ENCODE data around the gene SLC25A20. TPM values are rescaled to one million over a fixed set of nuclear protein-coding genes. Genes with fewer than 3 reads are reported as not detected.

SLC25A20 gene
- total RNA-seq, 1 donor from 2014 or later = 94.1 TPM

DNA sequence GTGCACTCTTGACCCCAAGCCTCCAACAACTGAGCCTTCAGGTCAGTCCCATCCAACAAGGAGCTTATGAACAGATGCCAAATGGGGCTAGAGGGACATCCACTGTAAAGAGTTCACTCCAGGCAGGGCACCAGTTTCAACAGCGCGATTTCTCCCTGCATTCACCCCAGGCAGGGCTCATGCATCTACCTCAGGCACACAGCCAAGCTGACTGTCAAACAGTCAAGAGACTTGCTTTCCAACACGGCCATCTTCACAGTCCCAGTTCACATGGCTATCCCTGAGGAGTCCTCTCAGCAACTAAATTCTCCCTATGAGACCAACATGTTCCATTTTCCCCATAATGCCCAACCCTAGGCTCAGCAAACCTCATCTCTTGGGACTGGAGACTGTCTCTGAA is 17.7 kb downstream of the SLC25A20 start:
- Histone ChIP-seq H3K4me3 (no peak overlapping the region), H3K27me3 (ENCODE audit: low read depth) (no peaks in the 10 kb centered on the region), H3K27ac (replicated peaks) (peak overlapping the region; percentile 64), H3K4me1 (peaks cover 23% of the 10 kb centered on the region), H3K9me3 (replicated peaks) (no peaks in the 10 kb centered on the region), H3K36me3 (peaks cover 81% of the 10 kb centered on the region)
- TF ChIP-seq, protein P1, sequence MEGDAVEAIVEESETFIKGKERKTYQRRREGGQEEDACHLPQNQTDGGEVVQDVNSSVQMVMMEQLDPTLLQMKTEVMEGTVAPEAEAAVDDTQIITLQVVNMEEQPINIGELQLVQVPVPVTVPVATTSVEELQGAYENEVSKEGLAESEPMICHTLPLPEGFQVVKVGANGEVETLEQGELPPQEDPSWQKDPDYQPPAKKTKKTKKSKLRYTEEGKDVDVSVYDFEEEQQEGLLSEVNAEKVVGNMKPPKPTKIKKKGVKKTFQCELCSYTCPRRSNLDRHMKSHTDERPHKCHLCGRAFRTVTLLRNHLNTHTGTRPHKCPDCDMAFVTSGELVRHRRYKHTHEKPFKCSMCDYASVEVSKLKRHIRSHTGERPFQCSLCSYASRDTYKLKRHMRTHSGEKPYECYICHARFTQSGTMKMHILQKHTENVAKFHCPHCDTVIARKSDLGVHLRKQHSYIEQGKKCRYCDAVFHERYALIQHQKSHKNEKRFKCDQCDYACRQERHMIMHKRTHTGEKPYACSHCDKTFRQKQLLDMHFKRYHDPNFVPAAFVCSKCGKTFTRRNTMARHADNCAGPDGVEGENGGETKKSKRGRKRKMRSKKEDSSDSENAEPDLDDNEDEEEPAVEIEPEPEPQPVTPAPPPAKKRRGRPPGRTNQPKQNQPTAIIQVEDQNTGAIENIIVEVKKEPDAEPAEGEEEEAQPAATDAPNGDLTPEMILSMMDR (IDR thresholded peaks at IDR 0.05; ENCODE audit: borderline replicate concordance) = no peak
- intact Hi-C loops (cut with micrococcal nuclease) = no loop called here
- DNase-seq = peak; percentile 16

DNA sequence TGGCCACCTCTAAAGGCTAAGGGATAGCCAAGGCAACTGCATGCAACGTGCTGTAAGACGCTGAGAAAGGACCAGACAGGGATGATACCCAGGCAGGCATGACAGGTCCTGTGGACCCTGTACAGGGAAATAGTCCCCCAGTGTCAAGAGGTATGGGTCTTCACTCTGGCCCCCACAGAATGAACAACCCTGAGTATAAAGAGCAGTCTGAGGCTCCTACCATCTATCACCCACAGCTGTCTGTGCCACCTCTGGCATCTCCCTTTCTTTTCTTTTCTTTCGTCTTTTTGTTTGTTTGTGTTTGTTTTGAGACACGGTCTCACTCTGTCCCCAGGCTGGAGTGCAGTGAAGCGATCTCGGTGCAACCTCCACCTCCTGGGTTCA is 18.7 kb downstream of the SLC25A20 start:
- intact Hi-C loops (cut with micrococcal nuclease) = no loop called here

DNA sequence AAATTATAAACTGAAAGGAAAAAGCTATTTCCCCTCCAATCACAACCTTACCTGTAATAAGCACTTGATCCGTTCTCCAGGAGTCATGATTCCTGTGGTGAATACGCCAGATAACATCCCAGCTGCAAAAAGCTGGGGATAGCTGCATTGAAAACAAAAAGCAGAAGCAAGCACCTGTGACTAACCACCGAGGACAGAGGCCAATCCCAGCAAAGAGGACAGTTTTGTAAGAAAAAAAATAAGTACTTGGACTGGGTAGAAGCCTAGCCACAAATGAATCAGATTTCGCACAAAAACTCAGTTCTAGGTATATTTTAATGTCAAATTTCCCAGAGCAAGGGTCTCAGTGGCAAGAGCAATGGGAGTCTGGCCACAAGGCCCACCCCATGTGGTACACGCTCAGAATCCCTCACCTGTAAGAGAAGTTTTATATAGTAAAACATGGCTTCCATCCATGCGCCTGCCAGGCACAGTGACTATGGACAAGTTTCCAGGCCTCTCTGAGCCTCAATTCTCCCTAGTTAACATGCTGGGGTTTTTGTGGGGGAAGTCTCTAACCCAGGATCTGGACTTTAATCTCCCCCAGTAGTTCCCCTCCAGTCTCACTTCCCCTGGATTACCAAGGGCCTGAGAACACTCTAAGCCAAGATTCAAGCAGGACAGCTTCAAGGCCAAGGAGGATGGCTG is 19.2 kb downstream of the SLC25A20 start:
- intact Hi-C loops (cut with micrococcal nuclease) = no loop called here
- TF ChIP-seq, protein P1 (IDR thresholded peaks at IDR 0.05; ENCODE audit: borderline replicate concordance) = no peak
- H3K36me3 ChIP-seq = peaks cover 81% of the 10 kb centered on the region

More for the DNA sequence above, 18.7 kb downstream of the SLC25A20 start:
- DNase-seq = no peak
- no peak overlapping the region for H3K27ac ChIP-seq (replicated peaks)
- no peaks in the 10 kb centered on the region for H3K27me3 ChIP-seq (ENCODE audit: low read depth)
- H3K4me3 ChIP-seq = no peak overlapping the region
- H3K36me3 ChIP-seq = peaks cover 80% of the 10 kb centered on the region
- H3K9me3 ChIP-seq (replicated peaks) = no peaks in the 10 kb centered on the region
- TF ChIP-seq, protein P1 (IDR thresholded peaks at IDR 0.05; ENCODE audit: borderline replicate concordance) = no peak
- H3K4me1 ChIP-seq = peaks cover 23% of the 10 kb centered on the region

DNA sequence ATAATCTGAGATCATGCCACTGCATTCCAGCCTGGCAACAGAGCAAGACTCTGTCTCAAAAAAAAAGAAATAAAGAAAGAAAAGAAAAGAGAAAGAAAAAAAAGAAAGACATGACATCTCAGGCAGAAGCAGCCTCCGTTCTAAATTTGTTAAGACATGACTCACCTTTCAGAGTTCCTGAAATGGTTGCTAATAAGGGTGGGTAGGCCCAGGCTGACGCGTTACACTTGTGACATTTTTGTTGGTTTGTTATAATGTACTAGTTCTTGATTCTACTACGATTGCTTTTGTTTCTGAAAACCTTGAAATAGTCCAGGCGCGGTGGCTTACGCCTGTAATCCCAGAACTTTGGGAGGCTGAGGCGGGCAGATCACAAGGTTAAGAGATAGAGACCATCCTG is 21.0 kb downstream of the SLC25A20 start:
- no peak overlapping the region for H3K4me3 ChIP-seq
- peaks cover 22% of the 10 kb centered on the region for H3K4me1 ChIP-seq
- H3K36me3 ChIP-seq = peaks cover 76% of the 10 kb centered on the region
- TF ChIP-seq, protein P1 (IDR thresholded peaks at IDR 0.05; ENCODE audit: borderline replicate concordance) = no peak
- no peaks in the 10 kb centered on the region for H3K27me3 ChIP-seq (ENCODE audit: low read depth)
- H3K9me3 ChIP-seq (replicated peaks) = no peaks in the 10 kb centered on the region
- DNase-seq = no peak
- no peak overlapping the region for H3K27ac ChIP-seq (replicated peaks)
- intact Hi-C loops (cut with micrococcal nuclease) = no loop called here

More for the DNA sequence above, 19.2 kb downstream of the SLC25A20 start:
- Histone ChIP-seq H3K27ac (replicated peaks) (no peak overlapping the region), H3K4me3 (no peak overlapping the region), H3K4me1 (peaks cover 23% of the 10 kb centered on the region), H3K9me3 (replicated peaks) (no peaks in the 10 kb centered on the region), H3K27me3 (ENCODE audit: low read depth) (no peaks in the 10 kb centered on the region)
- DNase-seq = no peak

DNA sequence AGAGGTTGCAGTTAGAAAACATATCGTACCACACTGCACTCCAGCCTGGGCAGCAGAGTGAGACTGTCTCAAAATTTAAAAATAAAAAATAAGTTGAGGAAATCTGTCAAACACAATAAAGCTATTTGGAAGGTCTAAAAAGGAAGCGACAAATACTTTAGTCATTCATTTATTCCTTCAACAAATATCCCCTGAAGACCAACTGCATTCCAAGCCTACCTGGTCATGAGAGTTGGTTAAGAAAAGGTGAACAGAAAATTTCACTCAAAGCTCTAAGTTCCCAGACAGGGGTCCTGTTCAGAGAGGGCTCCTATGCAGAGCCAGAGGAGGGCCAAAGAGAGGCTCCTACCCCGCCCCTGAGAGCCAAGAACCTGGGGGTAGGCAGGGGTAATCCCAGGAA is 35.6 kb downstream of the SLC25A20 start:
- DNase-seq = no peak
- H3K27ac ChIP-seq (replicated peaks) = no peak overlapping the region
- TF ChIP-seq, protein P1 (IDR thresholded peaks at IDR 0.05; ENCODE audit: borderline replicate concordance) = no peak
- no peaks in the 10 kb centered on the region for H3K27me3 ChIP-seq (ENCODE audit: low read depth)
- H3K4me1 ChIP-seq = no peaks in the 10 kb centered on the region
- intact Hi-C loops (cut with micrococcal nuclease) = no loop called here
- H3K9me3 ChIP-seq (replicated peaks) = no peaks in the 10 kb centered on the region
- no peak overlapping the region for H3K4me3 ChIP-seq
- peaks cover 64% of the 10 kb centered on the region for H3K36me3 ChIP-seq

Measured in left ventricle myocardium inferior (tissue), 1 donor.